Caco-2 (cell line): ENCODE results near the gene GRIA2. TPM values are rescaled to one million over a fixed set of nuclear protein-coding genes. Genes with fewer than 3 reads are reported as not detected.

Experiments
- BruUV-seq: library from RNA; stranded (reverse); fragments of 400-500 nt; replicated peaks from 2 replicates; lab custom pipeline; 2021; lab: Mats Ljungman, UMichigan
- CTCF ChIA-PET: fragments of 300-600 bp; sonication (Branson Sonifier 250); formaldehyde crosslinking; loops from one replicate; lab custom pipeline; 2022; ENCODE audit warnings: antibody characterized with exemption; lab: Charles Lee
- POLR2A ChIA-PET: fragments of 300-600 bp; sonication (Branson Sonifier 250); formaldehyde crosslinking; loops from one replicate; lab custom pipeline; 2022; ENCODE audit warnings: antibody characterized with exemption; lab: Charles Lee
- DNase-seq, 2 experiments: peaks; one replicate each; pipeline versions ENCODE4 v3.0.0 to v3.0.0-alpha.2; 2020 to 2022
- H3K27me3 ChIP-seq: replicated peaks from 2 replicates; pipeline ENCODE4 v1.6.0; 2011; ENCODE audit warnings: low read length; ENCODE audit not compliant: control insufficient read depth, insufficient read depth
- H3K36me3 ChIP-seq: 2 replicates; pipeline ENCODE4 v1.5.1; 2011; ENCODE audit warnings: low read length; ENCODE audit not compliant: control insufficient read depth, insufficient read depth
- H3K4me1 ChIP-seq: fragments of 250-450 bp; sonication (Bioruptor Pico); 2 replicates; pipeline ENCODE4 v1.5.1; 2020; ENCODE audit warnings: mild to moderate bottlenecking
- H3K4me3 ChIP-seq: 2 replicates; pipeline ENCODE4 v1.5.1; 2011; ENCODE audit warnings: low read depth, mild to moderate bottlenecking, control low read depth, low read length
- H3K9me3 ChIP-seq: fragments of 250-450 bp; sonication (Bioruptor Pico); 2 replicates; pipeline ENCODE4 v1.5.1; 2020; ENCODE audit warnings: mild to moderate bottlenecking, moderate library complexity
- H3K27ac Mint-ChIP-seq: one replicate; pipeline ENCODE4 v1.8.0; 2022; ENCODE audit warnings: mixed read lengths; ENCODE audit not compliant: unreplicated experiment
- H3K27me3 Mint-ChIP-seq: one replicate; pipeline ENCODE4 v1.8.0; 2022; ENCODE audit warnings: mixed read lengths; ENCODE audit not compliant: insufficient read depth, unreplicated experiment
- H3K36me3 Mint-ChIP-seq: one replicate; pipeline ENCODE4 v1.8.0; 2022; ENCODE audit warnings: mild to moderate bottlenecking, mixed read lengths; ENCODE audit not compliant: insufficient read depth, unreplicated experiment
- H3K4me1 Mint-ChIP-seq: one replicate; pipeline ENCODE4 v1.8.0; 2022; ENCODE audit warnings: low read depth, mixed read lengths; ENCODE audit not compliant: unreplicated experiment
- H3K4me3 Mint-ChIP-seq: one replicate; pipeline ENCODE4 v1.8.0; 2022; ENCODE audit warnings: mild to moderate bottlenecking, moderate library complexity, mixed read lengths; ENCODE audit not compliant: unreplicated experiment
- H3K9me3 Mint-ChIP-seq: one replicate; pipeline ENCODE4 v1.8.0; 2022; ENCODE audit warnings: mixed read lengths; ENCODE audit not compliant: unreplicated experiment
- CTCF ChIP-seq, 2 experiments: fragments of 200-600 bp in 1 of 2; IDR thresholded peaks; 1 replicate in 1 of 2; 2 replicates in 1 of 2; pipeline versions ENCODE4 v1.5.1 to v1.8.0; 2011 to 2022; ENCODE audit warnings: antibody characterized with exemption in 1 of 2, control low read depth in 1 of 2, inconsistent platforms in 1 of 2, low read depth in 1 of 2, low read length in 1 of 2, mild to moderate bottlenecking in 1 of 2, moderate library complexity in 1 of 2; ENCODE audit not compliant: insufficient read depth in 1 of 2, severe bottlenecking in 1 of 2, unreplicated experiment in 1 of 2
- intact Hi-C: fragments of 100-400 bp; cut with micrococcal nuclease; formaldehyde crosslinking; loops from one replicate; pipeline ENCODE4 v1.10.0; 2022; ENCODE audit not compliant: unreplicated experiment
- total RNA-seq: library from RNA; stranded (reverse); gene quantifications from 2 replicates; pipeline ENCODE4 v1.2.3, GENCODE V29; 2022

The GRIA2 gene
- total RNA-seq, 1 experiment from 2014 or later = not detected

- no peaks in the 10 kb centered on the region for H3K4me1 ChIP-seq
- no peak overlapping the region for H3K27ac Mint-ChIP-seq
- no TSS peak for BruUV-seq
- no peak for TF ChIP-seq CTCF (IDR thresholded peaks at IDR 0.05; ENCODE audit: insufficient read depth in 1 of 2, low read depth in 1 of 2, low read length in 1 of 2, severe bottlenecking in 1 of 2, unreplicated experiment in 1 of 2)
- intact Hi-C loops = no loop called here
- H3K4me3 Mint-ChIP-seq = no peak overlapping the region
- H3K9me3 ChIP-seq = no peaks in the 10 kb centered on the region
- H3K27me3 Mint-ChIP-seq = peaks cover 3% of the 10 kb centered on the region
- POLR2A ChIA-PET = no interaction called here
- no peak overlapping the region for H3K4me3 ChIP-seq
- H3K9me3 Mint-ChIP-seq = no peaks in the 10 kb centered on the region
- CTCF ChIA-PET = no interaction called here
- H3K27me3 ChIP-seq = no peaks in the 10 kb centered on the region
- H3K4me1 Mint-ChIP-seq = no peaks in the 10 kb centered on the region
- no peaks in the 10 kb centered on the region for H3K36me3 Mint-ChIP-seq
- DNase-seq = no peak
- H3K36me3 ChIP-seq = no peaks in the 10 kb centered on the region
Observed at GRCh38 chr4:157226035-157226434, 5.5 kb downstream of the GRIA2 start.

- intact Hi-C loops = no loop called here
Observed at GRCh38 chr4:157226601-157227000, 6.1 kb downstream of the GRIA2 start.

GRCh38 chr4:157231525-157231924, 11.0 kb downstream of the GRIA2 start:
- Mint-ChIP-seq H3K36me3 (no peaks in the 10 kb centered on the region), H3K9me3 (no peaks in the 10 kb centered on the region), H3K27ac (no peak overlapping the region), H3K4me1 (no peaks in the 10 kb centered on the region), H3K27me3 (no peaks in the 10 kb centered on the region), H3K4me3 (no peak overlapping the region)
- no peak for DNase-seq
- no peaks in the 10 kb centered on the region for H3K27me3 ChIP-seq
- H3K4me3 ChIP-seq = no peak overlapping the region
- POLR2A ChIA-PET = no interaction called here
- BruUV-seq = no TSS peak
- CTCF ChIA-PET = no interaction called here
- TF ChIP-seq CTCF (IDR thresholded peaks at IDR 0.05; ENCODE audit: insufficient read depth in 1 of 2, low read depth in 1 of 2, low read length in 1 of 2, severe bottlenecking in 1 of 2, unreplicated experiment in 1 of 2) = no peak
- no peaks in the 10 kb centered on the region for H3K36me3 ChIP-seq
- intact Hi-C loops = no loop called here
- no peaks in the 10 kb centered on the region for H3K9me3 ChIP-seq
- no peaks in the 10 kb centered on the region for H3K4me1 ChIP-seq

More at GRCh38 chr4:157226601-157227000, 6.1 kb downstream of the GRIA2 start:
- Mint-ChIP-seq H3K27ac (no peak overlapping the region), H3K36me3 (no peaks in the 10 kb centered on the region), H3K27me3 (peaks cover 3% of the 10 kb centered on the region), H3K9me3 (no peaks in the 10 kb centered on the region), H3K4me3 (no peak overlapping the region), H3K4me1 (no peaks in the 10 kb centered on the region)
- Histone ChIP-seq H3K9me3 (no peaks in the 10 kb centered on the region), H3K36me3 (no peaks in the 10 kb centered on the region), H3K4me3 (no peak overlapping the region), H3K4me1 (no peaks in the 10 kb centered on the region), H3K27me3 (no peaks in the 10 kb centered on the region)
- no peak for TF ChIP-seq CTCF (IDR thresholded peaks at IDR 0.05; ENCODE audit: insufficient read depth in 1 of 2, low read depth in 1 of 2, low read length in 1 of 2, severe bottlenecking in 1 of 2, unreplicated experiment in 1 of 2)
- BruUV-seq = no TSS peak
- CTCF ChIA-PET = no interaction called here
- POLR2A ChIA-PET = no interaction called here
- DNase-seq = no peak
